A549 (cell line): ENCODE results near the gene MGLL.

ENCODE experiments used
- HMGXB4 ChIP-seq: fragments of 250-450 bp; sonication (Bioruptor Pico); IDR thresholded peaks from 2 replicates; pipeline ENCODE4 v1.5.0; 2021; ENCODE audit warnings: mild to moderate bottlenecking, moderate library complexity, borderline replicate concordance
- MYC ChIP-seq: IDR thresholded peaks from 2 replicates; pipeline ENCODE4 v1.6.1; 2012; ENCODE audit warnings: mild to moderate bottlenecking, inconsistent platforms, low read length, improper control_type of control experiment, borderline replicate concordance
- POLR2A ChIP-seq: IDR thresholded peaks from 2 replicates; pipeline ENCODE4 v1.6.1; 2012; ENCODE audit warnings: mild to moderate bottlenecking, low read length
- RAD21 ChIP-seq, 2 experiments: fragments of >200 bp in 1 of 2; sonication (Bioruptor Twin) in 1 of 2; formaldehyde crosslinking in 1 of 2; IDR thresholded peaks in 1 of 2; conservative IDR thresholded peaks in 1 of 2; 2 replicates in 1 of 2; 3 replicates in 1 of 2; pipeline ENCODE4 v1.6.1; 2012 to 2018; ENCODE audit warnings: inconsistent platforms in 1 of 2

DNA sequence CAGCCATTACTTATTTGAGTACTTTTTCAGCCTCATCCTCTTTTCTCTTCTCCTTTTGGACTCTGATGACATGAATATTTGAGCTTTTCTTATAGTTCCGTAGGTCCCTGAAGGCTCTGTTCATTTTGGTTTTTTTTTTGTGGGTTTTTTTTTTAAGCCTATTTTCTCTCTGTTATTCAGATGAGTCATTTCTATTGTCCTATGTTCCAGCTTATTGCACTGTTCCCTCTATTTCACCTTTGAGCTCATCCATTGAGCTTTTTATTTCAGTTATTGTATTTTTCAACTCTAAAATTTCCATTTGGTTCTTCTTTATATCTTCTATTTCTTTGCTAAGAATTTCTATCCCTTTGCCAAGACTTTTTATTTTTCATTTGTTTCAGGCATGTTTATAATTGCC, 7.2 kb upstream of the MGLL start:
- no peak for TF ChIP-seq RAD21 (conservative IDR thresholded peaks at IDR 0.05 in 1 of 2, IDR thresholded peaks at IDR 0.05 in 1 of 2)
- no peak for TF ChIP-seq MYC
- TF ChIP-seq HMGXB4 = no peak
- TF ChIP-seq POLR2A = no peak
